NCI-H2196 treated with DMSO at 0.1 percent for 48 hours (cell line): ENCODE results near the gene SHTN1.

ENCODE experiments used
- DNase-seq: peaks from one replicate; lab custom pipeline; 2025; ENCODE audit not compliant: unreplicated experiment; lab: John Stamatoyannopoulos, UW

The SHTN1 gene

DNA sequence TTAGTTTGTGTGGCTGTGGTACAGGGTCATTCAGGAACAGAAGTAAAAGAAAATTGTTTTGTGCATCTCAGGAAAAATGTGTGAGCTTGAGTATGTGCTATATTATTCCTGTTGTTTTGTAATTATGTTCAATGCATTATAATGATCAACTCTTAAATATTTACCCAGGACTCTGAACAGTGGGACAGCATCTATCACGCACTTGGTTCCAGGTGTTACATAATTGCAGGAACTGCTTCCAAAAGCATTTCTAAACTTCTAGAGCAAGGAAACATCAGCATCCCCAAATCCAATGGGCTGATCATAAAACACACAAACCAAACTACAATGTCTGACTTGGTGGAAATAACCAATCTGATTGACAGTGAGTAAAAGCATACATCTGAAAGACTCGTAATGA is 129.1 kb downstream of the SHTN1 start:
- DNase-seq = no peak

GRCh38 chr10:116873134-116873533 is 131.9 kb downstream of the SHTN1 start:
- no peak for DNase-seq

DNA sequence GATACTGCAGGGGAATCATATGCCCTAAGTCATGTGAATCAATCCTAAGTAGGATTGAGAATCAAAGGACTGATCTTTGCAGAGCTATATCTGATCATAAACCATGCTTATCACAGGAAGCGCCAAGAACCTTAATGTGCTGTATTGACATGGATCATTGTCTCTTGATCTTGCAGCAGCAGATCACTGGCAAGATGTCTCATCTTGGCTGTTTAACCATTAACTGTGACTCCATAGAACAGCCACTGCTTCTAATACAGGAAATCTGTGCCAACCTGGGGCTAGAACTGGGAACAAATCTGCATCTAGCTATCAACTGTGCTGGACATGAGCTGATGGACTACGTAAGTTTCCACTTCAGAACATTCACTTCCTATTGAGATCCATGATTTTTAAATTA is 134.0 kb downstream of the SHTN1 start:
- DNase-seq = no peak

GRCh38 chr10:116868722-116869121 is 136.3 kb downstream of the SHTN1 start:
- DNase-seq = no peak

GRCh38 chr10:116868198-116868676 is 136.8 kb downstream of the SHTN1 start:
- no peak for DNase-seq

DNA sequence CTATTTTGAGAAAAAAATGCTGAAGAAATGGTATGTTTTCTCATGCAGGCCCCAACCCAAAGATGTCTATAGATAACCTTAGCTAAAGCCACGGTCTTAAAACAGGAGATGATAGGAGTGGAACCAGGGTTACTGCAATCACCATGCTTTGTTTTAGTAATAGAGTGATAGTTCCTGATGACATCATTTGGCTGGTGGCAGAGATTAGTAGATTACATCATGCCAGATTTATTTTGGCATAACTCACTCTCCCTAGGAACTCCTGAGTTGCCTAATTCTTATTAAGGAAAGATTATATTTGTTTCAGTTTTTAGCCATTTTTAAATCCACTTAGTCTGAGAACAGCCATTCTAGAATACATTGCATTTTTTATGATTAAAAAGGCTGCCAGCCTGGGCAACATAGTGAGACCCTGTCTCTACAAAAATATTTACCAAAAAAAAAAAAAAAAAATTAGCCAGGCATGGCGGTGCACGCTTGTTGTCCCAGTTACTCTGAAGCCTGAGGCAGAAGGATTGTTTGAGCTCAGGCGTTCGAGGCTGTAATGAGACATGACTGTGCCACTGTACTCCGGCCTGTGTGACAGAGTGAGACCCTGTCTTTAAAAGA is 137.9 kb downstream of the SHTN1 start:
- no peak for DNase-seq

- no peak for DNase-seq
These were observed 138.9 kb downstream of the SHTN1 start for GRCh38 chr10:116866066-116866465.

- no peak for DNase-seq
These were observed 140.6 kb downstream of the SHTN1 start for GRCh38 chr10:116864436-116864835.

- no peak for DNase-seq
These were observed 143.2 kb downstream of the SHTN1 start for GRCh38 chr10:116861796-116862195.

DNA sequence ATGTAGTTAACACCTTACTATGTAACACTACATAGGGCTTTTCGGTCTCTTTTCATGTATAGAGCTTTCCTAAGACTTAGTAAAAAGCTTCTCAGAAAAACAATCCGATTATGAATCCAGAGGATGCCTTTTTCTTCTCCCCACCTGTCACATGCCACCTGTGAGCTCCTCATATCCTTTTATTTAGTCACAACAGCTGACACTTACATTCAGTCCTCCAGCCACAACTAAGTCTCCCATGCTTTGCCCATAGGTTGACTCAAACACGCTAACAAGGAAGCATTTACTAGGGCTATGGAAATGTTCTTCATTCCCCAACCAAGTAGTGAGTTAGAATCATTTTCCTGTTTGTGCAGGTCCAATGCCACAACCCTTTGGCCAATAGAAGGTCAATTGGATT is 147.8 kb downstream of the SHTN1 start:
- no peak for DNase-seq

GRCh38 chr10:116853701-116854100 is 151.3 kb downstream of the SHTN1 start:
- DNase-seq = no peak

GRCh38 chr10:116853287-116853686 is 151.7 kb downstream of the SHTN1 start:
- DNase-seq = no peak

- no peak for DNase-seq
These were observed 152.7 kb downstream of the SHTN1 start for GRCh38 chr10:116852246-116852645.

DNA sequence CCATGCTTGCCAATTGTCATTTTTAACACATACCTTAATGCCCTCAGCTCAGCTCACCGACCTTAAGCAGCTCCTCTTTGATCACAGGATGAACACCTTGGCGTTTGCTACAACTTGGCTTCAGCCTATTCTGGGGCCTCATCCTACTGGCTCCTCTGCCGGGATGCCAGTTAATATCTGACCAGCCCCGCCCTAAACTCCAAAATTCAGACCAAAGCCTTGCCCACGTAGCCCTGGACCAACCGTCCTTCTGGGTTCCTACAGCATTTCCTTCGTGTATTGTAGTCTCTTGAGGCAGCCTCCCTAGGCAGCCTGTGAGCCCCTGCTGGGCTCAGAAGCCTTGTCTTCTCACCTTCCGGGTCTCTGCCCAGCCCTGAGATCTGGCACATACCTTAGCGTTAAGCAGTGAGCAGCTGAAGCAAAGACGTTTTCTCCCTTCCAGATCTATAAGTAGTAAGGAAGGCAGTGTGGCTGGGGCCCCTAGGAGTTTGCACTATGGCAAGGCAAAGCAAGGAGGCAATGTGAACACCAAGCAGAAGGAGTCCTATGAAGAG is 154.9 kb downstream of the SHTN1 start:
- DNase-seq = no peak

GRCh38 chr10:116849248-116850057 is 155.5 kb downstream of the SHTN1 start, which contains the start of gene ENO4:
TSS of gene ENO4 (plus strand) at chr10:116849499. CDS start at chr10:116849567, 68 bp downstream.
- peak; percentile 37 for DNase-seq

GRCh38 chr10:116848944-116849247 is 156.1 kb downstream of the SHTN1 start:
- no peak for DNase-seq

GRCh38 chr10:116848032-116848943 is 156.7 kb downstream of the SHTN1 start:
- no peak for DNase-seq

DNA sequence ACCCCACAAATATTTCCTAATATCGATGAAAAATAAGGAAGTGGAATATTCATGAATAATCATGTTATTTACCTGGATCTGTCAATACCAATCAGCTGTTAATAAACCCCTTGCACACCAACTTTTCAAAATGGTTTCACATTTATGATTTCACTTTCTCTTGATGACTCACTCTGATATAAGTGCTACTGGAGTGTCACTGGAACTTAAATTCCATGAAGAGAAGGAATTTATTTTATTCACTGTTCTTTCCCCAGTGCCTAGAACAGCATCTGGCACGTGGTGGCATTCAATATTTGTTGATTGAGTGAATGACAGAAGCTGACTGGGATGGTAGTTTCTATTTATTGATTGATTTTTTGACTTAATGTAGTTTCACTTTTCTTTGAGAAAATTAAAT is 159.2 kb downstream of the SHTN1 start:
- no peak for DNase-seq

- no peak for DNase-seq
These were observed 164.5 kb downstream of the SHTN1 start for GRCh38 chr10:116840389-116841075.

GRCh38 chr10:116838143-116838725 is 166.8 kb downstream of the SHTN1 start:
- DNase-seq = no peak
